Right forelimb (tissue), 1 donor: ENCODE results near the gene FAM216B.
"Not testable (repeated sequence)": the region's sequence is repeated elsewhere in the genome, so short reads cannot be mapped to it uniquely, and the experiment has no call there.

Source experiments
- DNase-seq: peaks from one replicate; pipeline ENCODE4 v3.0.0-alpha.2; 2018

FAM216B gene

GRCh38 chr13:42788601-42789000, 7.2 kb downstream of the FAM216B start:
- DNase-seq: no peak

- no peak for DNase-seq
Measured at GRCh38 chr13:42792154-42792553, 10.8 kb downstream of the FAM216B start.

GRCh38 chr13:42794577-42795275, 13.3 kb downstream of the FAM216B start:
- no peak for DNase-seq

GRCh38 chr13:42795666-42796065, 14.3 kb downstream of the FAM216B start:
- DNase-seq: no peak

GRCh38 chr13:42796747-42797356, 15.5 kb downstream of the FAM216B start:
- DNase-seq: no peak

GRCh38 chr13:42798118-42798517, 16.7 kb downstream of the FAM216B start:
- no peak for DNase-seq

- DNase-seq: no peak
Measured at GRCh38 chr13:42800109-42800643, 18.8 kb downstream of the FAM216B start.

- DNase-seq: no peak
Measured at GRCh38 chr13:42803563-42804204, 22.3 kb downstream of the FAM216B start.

GRCh38 chr13:42804244-42804874, 23.0 kb downstream of the FAM216B start:
- DNase-seq: no peak

- DNase-seq: no peak
Measured at GRCh38 chr13:42807241-42807640, 25.9 kb downstream of the FAM216B start.

- DNase-seq: no peak
Measured at GRCh38 chr13:42807866-42808265, 26.5 kb downstream of the FAM216B start.

GRCh38 chr13:42808341-42808940, 27.1 kb downstream of the FAM216B start:
- DNase-seq: no peak

GRCh38 chr13:42812316-42812715, 30.9 kb downstream of the FAM216B start:
- no peak for DNase-seq

GRCh38 chr13:42814868-42815267, 33.5 kb downstream of the FAM216B start:
- DNase-seq: no peak

GRCh38 chr13:42815681-42816080, 34.3 kb downstream of the FAM216B start:
- DNase-seq: no peak

GRCh38 chr13:42816538-42816937, 35.2 kb downstream of the FAM216B start:
- DNase-seq: no peak

GRCh38 chr13:42819687-42820086, 38.3 kb downstream of the FAM216B start:
- not testable (repeated sequence) for DNase-seq

- DNase-seq: no peak
Measured at GRCh38 chr13:42820451-42820850, 39.1 kb downstream of the FAM216B start.

GRCh38 chr13:42821437-42821836, 40.1 kb downstream of the FAM216B start:
- no peak for DNase-seq

- no peak for DNase-seq
Measured at GRCh38 chr13:42832341-42833096, 51.1 kb downstream of the FAM216B start.

GRCh38 chr13:42834946-42835345, 53.6 kb downstream of the FAM216B start:
- no peak for DNase-seq
